HUES64 (cell line): ENCODE results near the gene IVD.
A peak's percentile ranks its signal among the peaks of the same experiment; 100 is the strongest.

Experiments
- H3K27ac ChIP-seq: 2 replicates; pipeline ENCODE4 v1.7.0; 2013; ENCODE audit warnings: low read depth, low read length, inconsistent platforms
- H3K27me3 ChIP-seq: 2 replicates; pipeline ENCODE4 v1.6.1; 2013; ENCODE audit warnings: mild to moderate bottlenecking, low read length; ENCODE audit not compliant: insufficient read depth
- H3K36me3 ChIP-seq: 2 replicates; pipeline ENCODE4 v1.6.1; 2013; ENCODE audit warnings: mild to moderate bottlenecking, low read length; ENCODE audit not compliant: insufficient read depth
- H3K4me1 ChIP-seq: 2 replicates; pipeline ENCODE4 v1.6.1; 2013; ENCODE audit warnings: mild to moderate bottlenecking, low read length, moderate library complexity; ENCODE audit not compliant: insufficient read depth
- H3K4me3 ChIP-seq: 2 replicates; pipeline ENCODE4 v1.5.1; 2013; ENCODE audit warnings: mild to moderate bottlenecking, low read length, moderate library complexity
- H3K9ac ChIP-seq: 2 replicates; pipeline ENCODE4 v1.6.1; 2013; ENCODE audit warnings: mild to moderate bottlenecking, low read depth, low read length
- H3K9me3 ChIP-seq: 2 replicates; pipeline ENCODE4 v1.6.1; 2013; ENCODE audit warnings: low read depth, low read length; ENCODE audit not compliant: insufficient read depth
- WGBS: fragments of 150-250, 120-280 bp; methylation state at CpG from one replicate; pipeline ENCODE4 v1.1.7; 2013; ENCODE audit warnings: missing lambda C conversion rate; 5-methylcytosine and 5-hydroxymethylcytosine counted together

IVD gene

DNA sequence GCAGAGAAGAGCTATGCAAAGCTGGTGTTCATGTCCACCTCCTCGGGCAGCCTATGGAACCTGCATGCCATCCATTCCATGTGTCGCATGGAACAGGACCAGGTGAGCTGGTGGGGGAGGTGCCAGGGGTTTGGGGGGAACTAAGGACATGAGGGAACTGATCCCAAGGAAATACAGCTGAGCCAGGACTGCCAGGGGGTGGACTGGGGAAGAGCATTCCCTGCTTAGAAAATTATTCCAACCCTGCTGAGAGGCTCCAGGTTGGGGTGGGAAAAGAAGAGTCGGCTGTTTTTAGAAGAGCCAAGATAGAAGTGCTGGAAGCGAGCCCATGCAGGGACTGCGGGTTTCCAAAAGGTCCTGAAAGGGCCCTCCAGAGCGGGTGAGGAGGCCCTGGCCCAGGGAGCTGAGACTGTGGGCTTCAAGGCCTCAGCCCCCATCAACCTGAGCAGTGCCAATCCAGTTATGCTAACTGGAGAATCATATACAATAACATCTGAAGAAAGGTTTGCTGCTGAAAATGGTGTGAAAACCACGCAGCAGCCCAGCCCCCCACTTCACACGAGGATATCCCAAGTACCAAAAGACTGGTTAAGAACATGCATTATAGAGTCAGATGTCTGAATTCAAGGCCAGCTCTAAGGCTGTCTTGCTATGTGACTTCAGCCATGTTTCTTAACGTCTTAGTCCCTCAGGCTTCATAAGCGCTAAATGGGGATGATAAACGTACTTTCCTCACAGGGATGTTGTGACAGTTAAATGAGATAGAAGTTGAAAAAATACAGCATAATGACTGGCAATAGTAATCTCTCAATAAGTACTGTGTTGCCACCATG is 39.8 kb upstream of the IVD start:
- peaks cover 51% of the 10 kb centered on the region for H3K27me3 ChIP-seq
- 87% methylated on average over 11 of the region's 11 CpGs for WGBS
- no peak overlapping the region for H3K4me3 ChIP-seq
- no peaks in the 10 kb centered on the region for H3K4me1 ChIP-seq
- H3K9ac ChIP-seq: no peak overlapping the region
- no peaks in the 10 kb centered on the region for H3K9me3 ChIP-seq
- H3K27ac ChIP-seq: no peak overlapping the region
- no peaks in the 10 kb centered on the region for H3K36me3 ChIP-seq

DNA sequence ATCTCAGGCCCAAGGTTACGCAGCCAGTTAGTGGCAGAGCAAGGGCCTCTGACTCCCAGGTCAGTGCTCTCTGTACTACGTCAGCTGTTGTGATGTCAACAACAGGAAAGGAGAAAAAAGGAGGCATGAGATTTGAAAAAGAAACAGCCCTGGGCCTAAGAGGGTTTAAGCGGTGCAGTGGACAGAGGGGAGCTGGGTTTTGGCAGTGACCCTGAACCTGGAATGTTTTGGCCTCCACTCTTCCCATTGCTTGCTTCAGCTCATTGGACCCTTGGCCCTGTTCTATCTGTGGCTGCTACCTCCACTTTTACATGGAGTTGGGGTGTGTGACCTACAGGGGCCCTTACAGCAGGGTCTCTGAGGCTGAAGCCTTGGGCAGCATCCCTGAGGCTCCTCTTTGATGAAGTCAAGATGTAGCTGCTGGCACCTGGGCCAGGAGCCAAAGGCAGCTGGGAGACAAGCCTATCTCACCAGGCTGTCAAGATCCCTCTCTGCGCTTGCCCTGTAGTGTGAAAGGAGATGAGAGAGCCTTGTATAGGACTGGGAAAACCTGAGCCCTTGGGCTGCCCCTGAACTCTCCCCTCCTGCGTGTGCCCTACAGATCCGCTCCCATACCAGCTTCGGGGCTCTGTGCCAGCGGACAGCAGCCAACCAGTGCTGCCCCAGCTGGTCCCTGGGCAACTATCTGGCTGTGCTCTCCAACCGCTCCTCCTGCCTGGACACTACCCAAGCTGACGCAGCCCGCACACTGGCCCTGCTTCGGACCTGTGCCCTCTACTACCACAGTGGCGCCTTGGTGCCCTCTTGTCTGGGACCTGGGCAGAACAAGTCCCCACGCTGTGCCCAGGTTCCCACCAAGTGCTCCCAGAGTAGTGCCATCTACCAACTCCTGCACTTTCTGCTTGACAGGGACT is 38.9 kb upstream of the IVD start:
- no peak overlapping the region for H3K9ac ChIP-seq
- H3K27me3 ChIP-seq: peaks cover 48% of the 10 kb centered on the region
- no peak overlapping the region for H3K27ac ChIP-seq
- H3K9me3 ChIP-seq: no peaks in the 10 kb centered on the region
- H3K36me3 ChIP-seq: no peaks in the 10 kb centered on the region
- 94% methylated on average over 14 of the region's 14 CpGs for WGBS
- no peak overlapping the region for H3K4me3 ChIP-seq
- no peaks in the 10 kb centered on the region for H3K4me1 ChIP-seq

DNA sequence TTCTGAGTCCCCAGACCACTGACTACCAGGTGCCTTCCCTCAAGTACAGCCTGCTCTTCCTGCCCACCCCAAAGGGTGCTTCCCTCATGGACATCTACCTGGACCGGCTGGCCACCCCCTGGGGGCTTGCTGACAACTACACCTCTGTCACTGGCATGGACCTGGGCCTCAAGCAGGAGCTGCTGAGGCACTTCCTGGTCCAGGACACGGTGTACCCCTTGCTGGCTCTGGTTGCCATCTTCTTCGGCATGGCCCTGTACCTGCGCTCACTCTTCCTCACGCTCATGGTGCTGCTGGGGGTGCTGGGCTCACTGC is 38.3 kb upstream of the IVD start:
- Histone ChIP-seq H3K9ac (no peak overlapping the region), H3K36me3 (no peaks in the 10 kb centered on the region), H3K4me3 (peak overlapping the region; percentile 42; the same call in 1 of the 2 replicates), H3K27me3 (peaks cover 48% of the 10 kb centered on the region), H3K4me1 (peaks cover 3% of the 10 kb centered on the region; the same call in 1 of the 2 replicates), H3K9me3 (no peaks in the 10 kb centered on the region), H3K27ac (no peak overlapping the region)
- 91% methylated on average over 5 of the region's 5 CpGs for WGBS

DNA sequence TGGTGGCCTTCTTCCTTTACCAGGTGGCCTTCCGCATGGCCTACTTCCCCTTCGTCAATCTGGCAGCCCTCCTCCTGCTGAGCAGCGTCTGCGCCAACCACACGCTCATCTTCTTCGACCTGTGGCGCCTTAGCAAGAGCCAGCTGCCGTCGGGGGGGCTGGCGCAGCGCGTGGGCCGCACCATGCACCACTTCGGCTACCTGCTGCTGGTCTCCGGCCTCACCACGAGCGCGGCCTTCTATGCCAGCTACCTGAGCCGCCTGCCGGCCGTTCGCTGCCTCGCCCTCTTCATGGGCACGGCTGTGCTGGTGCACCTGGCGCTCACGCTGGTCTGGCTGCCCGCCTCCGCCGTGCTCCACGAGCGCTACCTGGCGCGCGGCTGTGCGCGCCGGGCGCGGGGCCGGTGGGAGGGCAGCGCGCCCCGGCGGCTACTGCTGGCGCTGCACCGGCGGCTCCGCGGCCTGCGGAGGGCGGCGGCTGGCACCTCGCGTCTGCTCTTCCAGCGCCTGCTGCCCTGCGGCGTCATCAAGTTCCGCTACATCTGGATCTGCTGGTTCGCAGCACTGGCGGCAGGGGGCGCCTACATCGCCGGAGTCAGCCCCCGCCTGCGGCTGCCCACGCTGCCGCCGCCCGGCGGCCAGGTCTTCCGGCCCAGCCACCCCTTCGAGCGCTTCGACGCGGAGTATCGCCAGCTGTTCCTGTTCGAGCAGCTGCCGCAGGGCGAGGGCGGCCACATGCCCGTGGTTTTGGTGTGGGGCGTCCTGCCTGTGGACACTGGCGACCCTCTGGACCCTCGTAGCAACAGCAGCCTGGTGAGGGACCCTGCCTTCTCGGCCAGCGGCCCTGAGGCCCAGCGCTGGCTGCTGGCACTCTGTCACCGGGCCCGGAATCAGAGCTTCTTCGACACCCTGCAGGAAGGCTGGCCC is 37.6 kb upstream of the IVD start:
- Histone ChIP-seq H3K4me3 (peak overlapping the region; percentile 42), H3K9me3 (no peaks in the 10 kb centered on the region), H3K4me1 (peaks cover 9% of the 10 kb centered on the region), H3K9ac (no peak overlapping the region; the same call in 1 of the 2 replicates), H3K36me3 (no peaks in the 10 kb centered on the region), H3K27ac (no peak overlapping the region), H3K27me3 (peaks cover 48% of the 10 kb centered on the region)
- 23% methylated on average over 91 of the region's 91 CpGs for WGBS

DNA sequence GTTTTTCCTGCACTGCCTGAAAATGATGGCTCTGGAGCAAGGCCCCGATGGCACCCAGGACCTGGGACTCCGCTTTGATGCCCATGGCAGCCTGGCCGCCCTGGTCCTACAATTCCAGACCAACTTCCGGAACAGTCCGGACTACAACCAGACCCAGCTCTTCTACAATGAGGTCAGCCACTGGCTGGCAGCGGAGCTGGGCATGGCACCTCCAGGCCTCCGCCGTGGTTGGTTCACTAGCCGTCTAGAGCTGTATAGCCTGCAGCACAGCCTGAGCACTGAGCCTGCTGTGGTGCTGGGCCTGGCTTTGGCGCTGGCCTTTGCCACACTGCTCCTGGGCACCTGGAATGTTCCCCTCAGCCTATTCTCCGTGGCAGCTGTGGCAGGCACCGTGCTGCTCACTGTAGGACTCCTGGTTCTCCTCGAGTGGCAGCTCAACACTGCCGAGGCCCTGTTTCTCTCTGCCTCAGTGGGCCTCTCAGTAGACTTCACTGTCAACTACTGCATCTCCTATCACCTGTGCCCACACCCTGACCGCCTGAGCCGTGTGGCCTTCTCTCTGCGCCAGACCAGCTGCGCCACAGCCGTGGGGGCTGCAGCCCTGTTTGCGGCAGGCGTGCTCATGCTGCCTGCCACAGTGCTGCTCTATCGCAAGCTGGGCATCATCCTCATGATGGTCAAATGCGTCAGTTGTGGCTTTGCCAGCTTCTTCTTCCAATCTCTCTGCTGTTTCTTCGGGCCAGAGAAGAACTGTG is 36.7 kb upstream of the IVD start:
- Histone ChIP-seq H3K36me3 (no peaks in the 10 kb centered on the region), H3K27me3 (peaks cover 48% of the 10 kb centered on the region), H3K9ac (no peak overlapping the region), H3K9me3 (no peaks in the 10 kb centered on the region), H3K4me1 (peaks cover 11% of the 10 kb centered on the region), H3K27ac (no peak overlapping the region), H3K4me3 (no peak overlapping the region)
- WGBS: 95% methylated on average over 24 of the region's 24 CpGs

DNA sequence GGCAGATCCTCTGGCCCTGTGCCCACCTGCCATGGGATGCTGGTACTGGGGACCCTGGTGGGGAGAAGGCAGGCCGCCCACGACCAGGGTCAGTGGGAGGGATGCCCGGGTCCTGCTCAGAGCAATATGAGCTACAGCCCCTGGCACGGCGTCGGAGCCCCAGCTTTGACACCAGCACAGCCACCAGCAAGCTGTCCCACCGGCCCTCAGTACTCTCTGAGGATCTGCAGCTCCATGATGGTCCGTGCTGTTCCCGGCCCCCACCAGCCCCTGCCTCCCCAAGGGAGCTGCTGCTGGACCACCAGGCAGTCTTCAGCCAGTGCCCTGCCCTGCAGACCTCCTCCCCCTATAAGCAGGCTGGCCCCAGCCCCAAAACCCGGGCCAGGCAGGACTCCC is 36.1 kb upstream of the IVD start:
- WGBS: 94% methylated on average over 10 of the region's 10 CpGs
- Histone ChIP-seq H3K4me1 (peaks cover 11% of the 10 kb centered on the region), H3K9ac (no peak overlapping the region)

DNA sequence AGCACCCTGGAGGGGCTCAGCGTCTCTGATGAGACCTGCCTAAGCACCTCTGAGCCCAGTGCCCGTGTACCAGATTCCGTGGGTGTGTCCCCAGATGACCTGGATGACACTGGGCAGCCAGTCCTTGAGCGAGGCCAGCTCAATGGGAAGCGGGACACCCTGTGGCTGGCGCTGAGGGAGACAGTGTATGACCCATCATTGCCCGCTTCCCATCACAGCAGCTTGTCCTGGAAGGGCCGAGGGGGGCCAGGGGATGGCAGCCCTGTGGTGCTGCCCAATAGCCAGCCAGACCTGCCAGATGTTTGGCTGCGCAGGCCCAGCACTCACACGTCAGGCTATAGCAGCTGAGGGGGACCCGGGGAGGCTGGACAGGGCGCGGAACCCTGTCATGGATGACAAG is 35.6 kb upstream of the IVD start:
- WGBS: 93% methylated on average over 13 of the region's 13 CpGs
- Histone ChIP-seq H3K4me3 (no peak overlapping the region), H3K9me3 (no peaks in the 10 kb centered on the region), H3K27ac (no peak overlapping the region), H3K27me3 (peaks cover 48% of the 10 kb centered on the region), H3K9ac (no peak overlapping the region), H3K36me3 (no peaks in the 10 kb centered on the region), H3K4me1 (peaks cover 11% of the 10 kb centered on the region)

More for the DNA sequence above, 36.1 kb upstream of the IVD start:
- Histone ChIP-seq H3K4me3 (no peak overlapping the region), H3K27me3 (peaks cover 48% of the 10 kb centered on the region), H3K27ac (no peak overlapping the region), H3K9me3 (no peaks in the 10 kb centered on the region), H3K36me3 (no peaks in the 10 kb centered on the region)

DNA sequence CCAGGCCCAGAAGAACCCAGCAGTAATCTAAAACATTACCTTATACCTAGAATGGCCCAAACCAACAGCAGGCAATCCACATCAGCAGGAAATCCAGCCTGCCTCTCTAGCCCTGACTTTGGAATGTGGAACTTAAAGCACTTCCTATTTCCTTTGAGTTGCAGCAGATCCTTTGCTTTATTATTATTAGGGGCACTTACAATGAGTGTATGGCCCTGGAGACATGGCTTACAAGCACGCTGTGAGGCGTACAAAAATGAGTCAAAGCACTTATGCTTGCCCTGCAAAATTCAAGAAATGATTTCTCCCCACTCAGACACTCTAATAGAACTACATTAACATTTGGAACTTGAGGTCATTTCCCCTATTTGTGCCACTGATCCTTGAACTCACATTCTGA is 32.6 kb upstream of the IVD start:
- H3K27me3 ChIP-seq: peaks cover 24% of the 10 kb centered on the region
- 50% methylated on average over 2 of the region's 2 CpGs for WGBS
- no peak overlapping the region for H3K4me3 ChIP-seq
- no peak overlapping the region for H3K27ac ChIP-seq
- peaks cover 11% of the 10 kb centered on the region for H3K4me1 ChIP-seq
- H3K36me3 ChIP-seq: no peaks in the 10 kb centered on the region
- H3K9me3 ChIP-seq: no peaks in the 10 kb centered on the region
- H3K9ac ChIP-seq: no peak overlapping the region

DNA sequence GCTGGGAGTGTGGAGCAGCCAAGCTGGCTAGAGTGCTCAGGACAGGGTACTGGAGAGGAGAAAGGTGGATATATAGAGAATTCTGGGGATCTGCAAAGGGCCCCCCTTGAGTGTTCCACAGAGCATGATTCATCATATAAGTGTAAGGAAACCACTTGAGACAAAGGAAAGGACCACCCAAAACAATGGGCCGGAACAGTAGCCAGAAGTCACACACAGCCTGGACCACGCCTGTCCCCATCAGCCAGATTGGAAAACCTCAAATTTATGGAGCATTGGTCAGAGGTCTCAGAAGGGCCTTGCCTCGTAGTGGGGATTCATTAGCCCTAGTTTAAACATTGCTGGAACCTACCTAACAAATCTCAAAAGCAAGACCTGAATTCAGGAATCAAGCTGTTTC is 28.0 kb upstream of the IVD start:
- WGBS: 90% methylated on average over 3 of the region's 3 CpGs
- peaks cover 11% of the 10 kb centered on the region for H3K4me1 ChIP-seq
- no peak overlapping the region for H3K9ac ChIP-seq

DNA sequence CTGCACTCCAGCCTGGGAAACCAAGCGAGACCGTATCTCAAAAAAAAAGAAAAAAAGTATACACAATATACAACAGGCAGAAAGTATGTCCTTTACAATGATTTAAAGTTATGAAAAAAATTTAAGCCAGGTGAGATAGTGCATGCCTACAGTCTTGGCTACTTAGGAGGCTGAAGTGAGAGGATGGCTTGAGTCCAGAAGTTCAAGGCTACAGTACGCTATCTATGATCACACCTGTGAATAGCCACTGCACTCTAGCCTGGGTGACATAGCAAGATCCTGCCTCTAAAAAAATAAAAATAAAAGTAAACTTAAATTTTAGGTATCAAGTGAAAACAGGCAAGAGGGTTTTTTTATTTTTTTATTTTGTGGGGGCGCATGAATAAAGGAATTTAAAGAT is 26.2 kb upstream of the IVD start:
- Histone ChIP-seq H3K9me3 (no peaks in the 10 kb centered on the region), H3K4me1 (0 out of 2 replicates have a peak, but pooled peaks cover 5% of the 10 kb centered on the region), H3K27me3 (no peaks in the 10 kb centered on the region), H3K4me3 (no peak overlapping the region), H3K9ac (no peak overlapping the region), H3K27ac (no peak overlapping the region), H3K36me3 (no peaks in the 10 kb centered on the region)
- 97% methylated on average over 4 of the region's 4 CpGs for WGBS

More for the DNA sequence above, 28.0 kb upstream of the IVD start:
- Histone ChIP-seq H3K27ac (no peak overlapping the region), H3K36me3 (no peaks in the 10 kb centered on the region), H3K27me3 (no peaks in the 10 kb centered on the region), H3K9me3 (no peaks in the 10 kb centered on the region), H3K4me3 (no peak overlapping the region)
